ENCODE measurements around the gene SCRN3. TPM values are rescaled to one million over a fixed set of nuclear protein-coding genes. Genes with fewer than 3 reads are reported as not detected.
A peak's percentile ranks its signal among the peaks of the same experiment; 100 is the strongest.

SCRN3 gene
- total and polyA plus RNA-seq, 2 donors (not counting 1 experiment from before 2014, with no cell fraction given), result 29.2 to 39.1 TPM

DNA sequence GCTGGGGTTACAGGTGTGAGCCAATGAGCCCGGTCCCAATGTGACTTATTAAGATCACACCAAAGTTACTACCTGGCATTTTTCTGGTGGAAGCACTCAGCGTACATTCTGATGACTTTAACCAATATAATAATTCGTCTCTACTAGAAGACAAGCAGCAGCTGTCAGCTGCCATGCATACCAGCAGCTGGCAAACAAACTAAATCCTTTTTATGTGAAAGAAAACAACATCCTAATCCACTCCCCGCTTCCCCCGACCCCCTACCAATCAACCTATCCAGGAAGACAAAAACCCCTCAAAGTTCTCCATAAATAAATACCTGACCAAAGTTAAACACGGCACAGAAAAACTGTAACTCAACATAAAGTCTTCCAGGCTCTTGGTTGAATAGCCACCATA, 49.2 kb downstream of the SCRN3 start:
- Histone ChIP-seq H3K4me2 (ENCODE audit: extremely low read depth, insufficient read depth, low read length) (no peak overlapping the region), H3K9ac (ENCODE audit: insufficient read depth, low read length) (no peak overlapping the region), H4K20me1 (ENCODE audit: control insufficient read depth, extremely low read depth, insufficient read depth, low read length) (no peaks in the 10 kb centered on the region), H3K9me3 (ENCODE audit: control insufficient read depth, insufficient read depth, low read depth, low read length) (no peaks in the 10 kb centered on the region), H2AFZ (ENCODE audit: low read length) (no peak overlapping the region), H3K36me3 (ENCODE audit: control insufficient read depth, insufficient read depth, low read length) (no peaks in the 10 kb centered on the region), H3K27me3 (ENCODE audit: control insufficient read depth, insufficient read depth, low read length) (no peaks in the 10 kb centered on the region), H3K4me3 (replicated peaks in 1 of 4; ENCODE audit: control extremely low read depth in 1 of 4, insufficient read depth in 1 of 4, low read depth in 3 of 4, low read length in 4 of 4) (no peak overlapping the region), H3K4me1 (ENCODE audit: control insufficient read depth, extremely low read depth, insufficient read depth, low read length) (peaks cover 7% of the 10 kb centered on the region), H3K27ac (ENCODE audit: insufficient read depth, low read length) (no peak overlapping the region), H3K79me2 (ENCODE audit: control insufficient read depth, insufficient read depth, low read length) (no peaks in the 10 kb centered on the region)
- no peak for DNase-seq (ENCODE audit: low read depth in 2 of 2)
- no peak for TF ChIP-seq EZH2 (IDR thresholded peaks at IDR 0.05; ENCODE audit: low read length, missing control alignments)
- no peak for TF ChIP-seq CTCF (conservative IDR thresholded peaks at IDR 0.05 in 1 of 2, IDR thresholded peaks at IDR 0.05 in 1 of 2; ENCODE audit: low read depth in 1 of 2, low read length in 2 of 2)

DNA sequence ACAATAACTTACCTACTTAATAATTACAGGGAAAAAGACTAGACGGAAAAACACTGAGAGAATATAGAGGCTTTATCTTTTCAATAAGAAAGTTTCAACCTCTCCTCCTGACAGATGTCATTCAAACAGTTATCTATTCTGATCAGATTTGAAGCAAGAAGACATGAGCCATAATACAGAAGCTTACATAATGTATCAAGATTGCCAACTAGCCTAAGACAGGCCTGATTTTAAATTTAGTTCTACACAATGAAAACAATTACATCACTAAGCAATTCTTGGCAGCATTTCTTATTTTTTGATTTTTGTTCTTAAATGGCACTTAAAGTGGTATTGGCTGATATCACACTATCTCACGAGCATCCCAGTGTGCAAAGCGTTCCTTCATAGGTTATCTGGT, 49.7 kb downstream of the SCRN3 start:
- H3K9ac ChIP-seq (ENCODE audit: insufficient read depth, low read length), result no peak overlapping the region
- peak; percentile 18 to 47 for DNase-seq (ENCODE audit: low read depth in 2 of 2)
- H3K27me3 ChIP-seq (ENCODE audit: control insufficient read depth, insufficient read depth, low read length), result no peaks in the 10 kb centered on the region

DNA sequence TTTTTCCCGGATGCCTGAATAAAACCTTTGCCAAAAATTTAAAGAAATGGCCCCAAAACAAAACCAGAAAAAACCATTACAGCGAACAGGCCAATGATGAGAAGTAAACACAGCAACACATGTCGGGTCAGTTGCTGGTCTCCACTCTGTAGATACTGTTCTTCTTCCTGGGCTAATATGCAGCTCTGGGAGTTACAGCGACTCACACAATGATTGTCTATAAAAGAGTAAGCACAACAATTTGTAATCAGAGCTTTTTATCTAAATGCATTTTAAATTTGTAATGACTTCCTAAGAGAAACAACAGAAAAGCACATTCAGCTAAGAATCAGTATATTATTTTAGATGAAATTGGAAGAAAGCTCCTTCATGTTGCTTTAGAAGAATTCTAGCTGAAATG, 51.0 kb downstream of the SCRN3 start:
- Histone ChIP-seq H3K27ac (ENCODE audit: insufficient read depth, low read length) (no peak overlapping the region), H3K9me3 (ENCODE audit: control insufficient read depth, insufficient read depth, low read depth, low read length) (no peaks in the 10 kb centered on the region), H4K20me1 (ENCODE audit: control insufficient read depth, extremely low read depth, insufficient read depth, low read length) (no peaks in the 10 kb centered on the region), H3K4me1 (ENCODE audit: control insufficient read depth, extremely low read depth, insufficient read depth, low read length) (peaks cover 7% of the 10 kb centered on the region), H3K4me3 (replicated peaks in 1 of 4; ENCODE audit: control extremely low read depth in 1 of 4, insufficient read depth in 1 of 4, low read depth in 3 of 4, low read length in 4 of 4) (no peak overlapping the region), H3K27me3 (ENCODE audit: control insufficient read depth, insufficient read depth, low read length) (no peaks in the 10 kb centered on the region), H2AFZ (ENCODE audit: low read length) (no peak overlapping the region), H3K36me3 (ENCODE audit: control insufficient read depth, insufficient read depth, low read length) (no peaks in the 10 kb centered on the region), H3K9ac (ENCODE audit: insufficient read depth, low read length) (no peak overlapping the region), H3K79me2 (ENCODE audit: control insufficient read depth, insufficient read depth, low read length) (no peaks in the 10 kb centered on the region), H3K4me2 (ENCODE audit: extremely low read depth, insufficient read depth, low read length) (no peak overlapping the region)
- DNase-seq (ENCODE audit: low read depth in 2 of 2), result no peak
- TF ChIP-seq CTCF (conservative IDR thresholded peaks at IDR 0.05 in 1 of 2, IDR thresholded peaks at IDR 0.05 in 1 of 2; ENCODE audit: low read depth in 1 of 2, low read length in 2 of 2) (no peak), EZH2 (IDR thresholded peaks at IDR 0.05; ENCODE audit: low read length, missing control alignments) (no peak)

More for the DNA sequence above, 49.7 kb downstream of the SCRN3 start:
- Histone ChIP-seq H3K27ac (ENCODE audit: insufficient read depth, low read length) (no peak overlapping the region), H3K9me3 (ENCODE audit: control insufficient read depth, insufficient read depth, low read depth, low read length) (no peaks in the 10 kb centered on the region), H3K79me2 (ENCODE audit: control insufficient read depth, insufficient read depth, low read length) (no peaks in the 10 kb centered on the region), H4K20me1 (ENCODE audit: control insufficient read depth, extremely low read depth, insufficient read depth, low read length) (no peaks in the 10 kb centered on the region), H3K36me3 (ENCODE audit: control insufficient read depth, insufficient read depth, low read length) (no peaks in the 10 kb centered on the region), H3K4me3 (replicated peaks in 1 of 4; ENCODE audit: control extremely low read depth in 1 of 4, insufficient read depth in 1 of 4, low read depth in 3 of 4, low read length in 4 of 4) (no peak overlapping the region), H2AFZ (ENCODE audit: low read length) (no peak overlapping the region), H3K4me1 (ENCODE audit: control insufficient read depth, extremely low read depth, insufficient read depth, low read length) (peaks cover 7% of the 10 kb centered on the region), H3K4me2 (ENCODE audit: extremely low read depth, insufficient read depth, low read length) (no peak overlapping the region)
- TF ChIP-seq CTCF (conservative IDR thresholded peaks at IDR 0.05 in 1 of 2, IDR thresholded peaks at IDR 0.05 in 1 of 2; ENCODE audit: low read depth in 1 of 2, low read length in 2 of 2), result no peak
- TF ChIP-seq EZH2 (IDR thresholded peaks at IDR 0.05; ENCODE audit: low read length, missing control alignments), result no peak
